NT2/D1 (cell line): ENCODE data around the gene SLC2A8.

ENCODE experiments used
- DNase-seq: peaks from one replicate; pipeline ENCODE4 v3.0.0-alpha.2; 2011; ENCODE audit warnings: low read depth, low spot score
- H3K27me3 ChIP-seq: 2 replicates; pipeline ENCODE4 v1.6.0; 2011; ENCODE audit warnings: mild to moderate bottlenecking; ENCODE audit not compliant: insufficient read length, insufficient read depth
- H3K36me3 ChIP-seq: 2 replicates; pipeline ENCODE4 v1.6.1; 2011; ENCODE audit warnings: mild to moderate bottlenecking, low read length, mixed read lengths; ENCODE audit not compliant: insufficient read depth, insufficient read length
- H3K4me1 ChIP-seq: 2 replicates; pipeline ENCODE4 v1.5.1; 2011; ENCODE audit not compliant: insufficient read depth, insufficient read length
- H3K4me3 ChIP-seq: 2 replicates; pipeline ENCODE4 v1.5.1; 2011; ENCODE audit warnings: low read depth; ENCODE audit not compliant: insufficient read length
- H3K9ac ChIP-seq: 2 replicates; pipeline ENCODE4 v1.6.0; 2011; ENCODE audit warnings: low read depth; ENCODE audit not compliant: insufficient read length
- H3K9me3 ChIP-seq: 2 replicates; pipeline ENCODE4 v1.5.1; 2011; ENCODE audit warnings: mild to moderate bottlenecking, low read length; ENCODE audit not compliant: insufficient read depth
- SUZ12 ChIP-seq: IDR thresholded peaks from 2 replicates; pipeline ENCODE4 v1.6.1; 2011; ENCODE audit not compliant: insufficient read length, insufficient read depth; ENCODE audit errors: extremely low read depth
- YY1 ChIP-seq: IDR thresholded peaks from 2 replicates; pipeline ENCODE4 v1.6.1; 2011; ENCODE audit not compliant: insufficient read length, insufficient read depth
- ZNF274 ChIP-seq: IDR thresholded peaks from 2 replicates; pipeline ENCODE4 v1.6.1; 2011; ENCODE audit warnings: mild to moderate bottlenecking, low read depth, low read length

The SLC2A8 gene

GRCh38 chr9:127368852-127369402 lies 28.0 kb upstream of the SLC2A8 start:
- H3K9me3 ChIP-seq = no peaks in the 10 kb centered on the region
- H3K4me3 ChIP-seq = no peak overlapping the region

GRCh38 chr9:127369428-127369827 lies 27.5 kb upstream of the SLC2A8 start:
- no peaks in the 10 kb centered on the region for H3K4me1 ChIP-seq
- DNase-seq = no peak
- no peaks in the 10 kb centered on the region for H3K27me3 ChIP-seq
- H3K9ac ChIP-seq = no peak overlapping the region
- peaks cover 9% of the 10 kb centered on the region for H3K36me3 ChIP-seq
- TF ChIP-seq ZNF274 (no peak), SUZ12 (no peak), YY1 (no peak)
- no peak overlapping the region for H3K4me3 ChIP-seq
- H3K9me3 ChIP-seq = no peaks in the 10 kb centered on the region

More at GRCh38 chr9:127368852-127369402, 28.0 kb upstream of the SLC2A8 start:
- H3K36me3 ChIP-seq = peaks cover 14% of the 10 kb centered on the region
- no peak overlapping the region for H3K9ac ChIP-seq
- DNase-seq = no peak
- H3K27me3 ChIP-seq = no peaks in the 10 kb centered on the region
- no peak for TF ChIP-seq YY1
- H3K4me1 ChIP-seq = no peaks in the 10 kb centered on the region

- Histone ChIP-seq H3K4me3 (no peak overlapping the region), H3K27me3 (no peaks in the 10 kb centered on the region)
Observed at GRCh38 chr9:127370147-127370579, 26.8 kb upstream of the SLC2A8 start.

GRCh38 chr9:127370672-127371648 lies 26.0 kb upstream of the SLC2A8 start:
- DNase-seq = no peak
- Histone ChIP-seq H3K9me3 (no peaks in the 10 kb centered on the region), H3K4me3 (no peak overlapping the region), H3K4me1 (no peaks in the 10 kb centered on the region), H3K27me3 (no peaks in the 10 kb centered on the region), H3K36me3 (no peaks in the 10 kb centered on the region), H3K9ac (no peak overlapping the region)
- TF ChIP-seq SUZ12 (no peak), ZNF274 (no peak), YY1 (no peak)

More at GRCh38 chr9:127370147-127370579, 26.8 kb upstream of the SLC2A8 start:
- no peaks in the 10 kb centered on the region for H3K9me3 ChIP-seq
- DNase-seq = no peak
- TF ChIP-seq ZNF274 (no peak), YY1 (no peak), SUZ12 (no peak)
- H3K9ac ChIP-seq = no peak overlapping the region
- H3K36me3 ChIP-seq = peaks cover 5% of the 10 kb centered on the region
- no peaks in the 10 kb centered on the region for H3K4me1 ChIP-seq

- DNase-seq = no peak
- 0 out of 2 replicates have a peak, but pooled peaks cover 8% of the 10 kb centered on the region for H3K9me3 ChIP-seq
- H3K4me3 ChIP-seq = no peak overlapping the region
- no peaks in the 10 kb centered on the region for H3K27me3 ChIP-seq
- no peaks in the 10 kb centered on the region for H3K4me1 ChIP-seq
- no peak overlapping the region for H3K9ac ChIP-seq
- TF ChIP-seq YY1 = no peak
- no peak for TF ChIP-seq ZNF274
- no peak for TF ChIP-seq SUZ12
- no peaks in the 10 kb centered on the region for H3K36me3 ChIP-seq
Observed at GRCh38 chr9:127380479-127380878, 16.5 kb upstream of the SLC2A8 start.

- no peak for DNase-seq
- H3K4me1 ChIP-seq = no peaks in the 10 kb centered on the region
- TF ChIP-seq SUZ12 = no peak
- TF ChIP-seq YY1 = no peak
- TF ChIP-seq ZNF274 = no peak
- H3K27me3 ChIP-seq = no peaks in the 10 kb centered on the region
- H3K4me3 ChIP-seq = no peak overlapping the region
- H3K9me3 ChIP-seq = 0 out of 2 replicates have a peak, but pooled peaks cover 8% of the 10 kb centered on the region
- H3K9ac ChIP-seq = no peak overlapping the region
- H3K36me3 ChIP-seq = no peaks in the 10 kb centered on the region
Observed at GRCh38 chr9:127382541-127382940, 14.4 kb upstream of the SLC2A8 start.

GRCh38 chr9:127384016-127384730 lies 12.8 kb upstream of the SLC2A8 start:
- TF ChIP-seq SUZ12 (no peak), ZNF274 (no peak), YY1 (no peak)
- no peaks in the 10 kb centered on the region for H3K36me3 ChIP-seq
- H3K4me1 ChIP-seq = peaks cover 3% of the 10 kb centered on the region
- H3K4me3 ChIP-seq = no peak overlapping the region
- no peaks in the 10 kb centered on the region for H3K27me3 ChIP-seq
- no peak for DNase-seq
- H3K9ac ChIP-seq = no peak overlapping the region
- H3K9me3 ChIP-seq = 0 out of 2 replicates have a peak, but pooled peaks cover 3% of the 10 kb centered on the region
